K562 (cell line): ENCODE measurements around the gene GOLT1A. TPM values are rescaled to one million over a fixed set of nuclear protein-coding genes. Genes with fewer than 3 reads are reported as not detected.

Experiments used
- ATAC-seq: fragments of 200-7000 bp; cut with Tn5 transposase; 3 replicates; pipeline ENCODE4 v1.9.1; 2020; ENCODE audit warnings: moderate library complexity
- BruUV-seq: library from RNA; stranded (reverse); fragments of 400-500 nt; replicated peaks from 2 replicates; lab custom pipeline; 2021; lab: Mats Ljungman, UMichigan
- CTCF ChIA-PET: fragments of 300-600 bp; formaldehyde crosslinking; extraction: SDS; loops from one replicate; lab custom pipeline; 2021; ENCODE audit warnings: low intra/inter-chr PET ratio; lab: Yijun Ruan, JAX
- POLR2A ChIA-PET: fragments of 300-600, 350-650 bp; sonication (Branson Sonifier 250); formaldehyde crosslinking; extraction: SDS; loops from one replicate; lab custom pipeline; 2021; ENCODE audit warnings: antibody characterized with exemption, inconsistent platforms; lab: Yijun Ruan, JAX
- DNase-seq, 4 experiments: peaks; one replicate each; pipeline versions ENCODE4 v3.0.0 to v3.0.0-alpha.2; 2011 to 2018; ENCODE audit warnings: low spot score in 3 of 4, mixed read lengths in 3 of 4; ENCODE audit errors: extremely low read depth in 1 of 4
- FAIRE-seq: peaks from 2 replicates; lab custom pipeline; 2011; peaks lifted over from hg19 to GRCh38; lab: Jason Lieb, UNC
- H2AFZ ChIP-seq: 2 replicates; pipeline ENCODE4 v1.6.0; 2011; ENCODE audit warnings: low read depth, low read length, control low read depth, inconsistent platforms
- H3K27ac ChIP-seq: fragments of 200-600 bp; 3 replicates; pipeline ENCODE4 v1.8.0; 2011; ENCODE audit warnings: low read depth, mild to moderate bottlenecking, control low read depth, inconsistent platforms, low read length, moderate library complexity, mixed read lengths; ENCODE audit errors: extremely low read depth
- H3K27me3 ChIP-seq, 2 experiments: fragments of 300-600 bp in 1 of 2; 2 replicates in 1 of 2; 3 replicates in 1 of 2; pipeline versions ENCODE4 v1.6.0 to v1.8.0; 2011; ENCODE audit warnings: inconsistent platforms in 2 of 2, low read length in 2 of 2, mild to moderate bottlenecking in 1 of 2, mixed read lengths in 1 of 2, moderate library complexity in 1 of 2; ENCODE audit not compliant: control insufficient read depth in 2 of 2, insufficient read depth in 2 of 2
- H3K36me3 ChIP-seq: fragments of 300-600 bp; 3 replicates; pipeline ENCODE4 v1.8.0; 2011; ENCODE audit warnings: mild to moderate bottlenecking, low read length, inconsistent platforms; ENCODE audit not compliant: control insufficient read depth, insufficient read depth
- H3K4me1 ChIP-seq, 2 experiments: fragments of 200-600 bp in 1 of 2; replicated peaks in 1 of 2; 2 replicates in 1 of 2; 3 replicates in 1 of 2; pipeline versions ENCODE4 v1.5.1 to v1.8.0; 2011; ENCODE audit warnings: inconsistent platforms in 2 of 2, low read length in 2 of 2, mild to moderate bottlenecking in 1 of 2, mixed read lengths in 1 of 2, moderate library complexity in 1 of 2; ENCODE audit not compliant: control insufficient read depth in 2 of 2, insufficient read depth in 2 of 2
- H3K4me2 ChIP-seq: 2 replicates; pipeline ENCODE4 v1.6.1; 2011; ENCODE audit warnings: low read length, control low read depth, inconsistent platforms, mixed read lengths; ENCODE audit not compliant: insufficient read depth
- H3K4me3 ChIP-seq: fragments of 200-600 bp; sonication (generic), shearing (Covaris generic); 2 replicates; pipeline ENCODE4 v1.5.1; 2016; ENCODE audit warnings: control low read depth, inconsistent platforms
- H3K79me2 ChIP-seq: fragments of 200-600 bp; 3 replicates; pipeline ENCODE4 v1.8.0; 2011; ENCODE audit warnings: low read length, inconsistent platforms; ENCODE audit not compliant: control insufficient read depth, insufficient read depth
- H3K9ac ChIP-seq, 2 experiments: 2 replicates each; pipeline versions ENCODE4 v1.6.0 to v1.6.1; 2011; ENCODE audit warnings: low read depth in 2 of 2, low read length in 2 of 2, control low read depth in 1 of 2, inconsistent platforms in 1 of 2, mild to moderate bottlenecking in 1 of 2, mixed read lengths in 1 of 2; ENCODE audit not compliant: insufficient read depth in 1 of 2
- H3K9me1 ChIP-seq: one replicate; pipeline ENCODE4 v1.6.0; 2011; ENCODE audit warnings: inconsistent platforms, mild to moderate bottlenecking, low read length, moderate library complexity; ENCODE audit not compliant: control insufficient read depth, insufficient read depth
- H3K9me3 ChIP-seq: replicated peaks from 2 replicates; pipeline ENCODE4 v1.5.1; 2011; ENCODE audit warnings: low read depth, low read length, inconsistent platforms; ENCODE audit not compliant: control insufficient read depth, insufficient read depth
- H4K20me1 ChIP-seq: replicated peaks from 2 replicates; pipeline ENCODE4 v1.6.1; 2011; ENCODE audit warnings: low read length, inconsistent platforms, mixed read lengths; ENCODE audit not compliant: control insufficient read depth, insufficient read depth
- CHD4 ChIP-seq: fragments of 200-600 bp; sonication (generic); IDR thresholded peaks from 3 replicates; pipeline ENCODE4 v1.6.1; 2012; ENCODE audit warnings: low read depth, mild to moderate bottlenecking, mixed read lengths, low read length, inconsistent platforms; ENCODE audit not compliant: insufficient read depth, insufficient replicate concordance, poor library complexity, severe bottlenecking
- COPS2 ChIP-seq: fragments of 450-650 bp; conservative IDR thresholded peaks from 2 replicates; pipeline ENCODE4 v1.6.1; 2016; ENCODE audit warnings: mild to moderate bottlenecking, moderate library complexity
- FIP1L1 ChIP-seq: fragments of 200-400 bp; formaldehyde crosslinking; IDR thresholded peaks from 2 replicates; pipeline ENCODE4 v1.6.1; 2018; ENCODE audit warnings: mild to moderate bottlenecking, low read depth, low read length; ENCODE audit not compliant: poor library complexity, severe bottlenecking
- HDAC3 ChIP-seq: fragments of 450-650 bp; IDR thresholded peaks from 2 replicates; pipeline ENCODE4 v1.6.1; 2018; ENCODE audit warnings: borderline replicate concordance, mild to moderate bottlenecking, moderate library complexity; ENCODE audit not compliant: partially characterized antibody
- KDM4B ChIP-seq, 2 experiments: fragments of 450-650 bp in 1 of 2; sonication (generic) in 1 of 2; IDR thresholded peaks; 2 replicates each; pipeline ENCODE4 v1.6.1; 2016 to 2017; ENCODE audit warnings: borderline replicate concordance in 2 of 2, antibody characterized with exemption in 1 of 2, low read depth in 1 of 2, mild to moderate bottlenecking in 1 of 2
- TGIF2 ChIP-seq: sonication (generic); formaldehyde crosslinking; IDR thresholded peaks from 2 replicates; pipeline ENCODE4 v1.8.1; 2022; ENCODE audit warnings: mild to moderate bottlenecking, missing genetic modification reagents, moderate library complexity
- ZNF224 ChIP-seq: sonication (generic); formaldehyde crosslinking; IDR thresholded peaks from 2 replicates; pipeline ENCODE4 v1.8.0; 2022; ENCODE audit warnings: mild to moderate bottlenecking, missing genetic modification reagents
- ZNF696 ChIP-seq: fragments of 250-450 bp; sonication (Bioruptor Pico); conservative IDR thresholded peaks from 2 replicates; pipeline ENCODE4 v1.4.0; 2020; ENCODE audit warnings: mild to moderate bottlenecking, moderate library complexity
- WGBS: fragments of 100-300 bp; shearing (Covaris generic); methylation state at CpG from one replicate; pipeline ENCODE4 v1.1.6; 2016; ENCODE audit warnings: low coverage, mixed read lengths; ENCODE audit not compliant: insufficient coverage; ENCODE audit errors: missing lambda C conversion rate; 5-methylcytosine and 5-hydroxymethylcytosine counted together
- in situ Hi-C: fragments of 300-500 bp; cut with MboI; formaldehyde crosslinking; loops from 4 replicates; pipeline ENCODE4 v1.15.0; 2018; ENCODE audit warnings: inconsistent platforms, mixed read lengths
- intact Hi-C: fragments of 100-400 bp; cut with micrococcal nuclease; formaldehyde crosslinking; loops from 2 replicates; pipeline ENCODE4 v1.14.2; 2022
- polyA plus RNA-seq, 8 experiments: library from polyadenylated mRNA; depleted of rRNA in 4 of 8; stranded (reverse) in 5 of 8; unstranded in 3 of 8; fragments of >200 nt; fragmentation: Nextera tagmentation in 2 of 8; fragmentation: Illumina TruSeq in 1 of 8; extraction: Ambion mirVana in 2 of 8; extraction: Trizol in 1 of 8; gene quantifications; 2 replicates each; pipeline versions ENCODE4 v1.2.1 to v1.2.3, GENCODE V29; 2011 to 2014; ENCODE audit warnings: inconsistent platforms in 1 of 8, missing spikeins in 1 of 8
- total RNA-seq, 7 experiments: library from RNA; depleted of rRNA in 6 of 7; stranded (reverse); fragments of >200 nt in 6 of 7; fragmentation: Illumina TruSeq in 2 of 7; extraction: Trizol in 2 of 7; gene quantifications; 2 replicates each; pipeline versions ENCODE4 v1.2.1 to v1.2.3, GENCODE V29; 2011 to 2021; ENCODE audit warnings: low replicate concordance in 1 of 7
- TF ChIP-seq, protein P1 (sequence below): fragments of 250-450 bp; sonication (Bioruptor Pico); IDR thresholded peaks from 2 replicates; pipeline ENCODE4 v1.4.0; 2020; ENCODE audit warnings: mild to moderate bottlenecking, moderate library complexity, borderline replicate concordance
- TF ChIP-seq, protein P2 (sequence below): fragments of 450-650 bp; conservative IDR thresholded peaks from 2 replicates; pipeline ENCODE4 v1.6.1; 2016; ENCODE audit warnings: missing genetic modification characterization, low read depth, mild to moderate bottlenecking, control low read depth, missing compliant biosample characterization
- TF ChIP-seq, protein P3 (sequence below): fragments of 200-800 bp; sonication (Bioruptor generic); IDR thresholded peaks from 2 replicates; pipeline ENCODE4 v1.6.1; 2016; ENCODE audit warnings: missing genetic modification characterization, missing compliant biosample characterization

The GOLT1A gene
- total and polyA plus RNA-seq, 9 of the 15 experiments (the other 6 are each of a cell fraction or from before 2014, with no cell fraction given), result not detected

DNA sequence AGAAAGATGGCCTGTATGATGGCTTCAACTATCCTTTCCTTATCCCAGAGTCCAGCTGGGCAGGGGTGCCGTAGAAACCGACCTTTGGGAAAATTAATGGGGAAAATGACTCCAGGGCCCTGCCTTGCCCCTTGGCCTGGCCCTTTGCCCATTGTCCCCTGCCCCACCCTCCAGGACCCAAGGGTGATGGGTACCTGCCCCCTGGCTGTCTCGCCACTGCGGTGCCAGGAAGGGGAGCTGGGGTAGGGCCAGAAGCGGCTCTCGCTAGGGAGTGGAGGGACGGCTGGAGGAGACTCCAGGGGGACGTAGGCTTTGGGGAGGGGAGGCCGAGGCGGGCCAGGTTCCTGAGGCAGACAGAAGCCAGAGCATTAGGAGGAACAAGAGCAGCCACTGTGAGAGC lies 29.1 kb upstream of the GOLT1A start (continued):
- TF ChIP-seq, protein P1, sequence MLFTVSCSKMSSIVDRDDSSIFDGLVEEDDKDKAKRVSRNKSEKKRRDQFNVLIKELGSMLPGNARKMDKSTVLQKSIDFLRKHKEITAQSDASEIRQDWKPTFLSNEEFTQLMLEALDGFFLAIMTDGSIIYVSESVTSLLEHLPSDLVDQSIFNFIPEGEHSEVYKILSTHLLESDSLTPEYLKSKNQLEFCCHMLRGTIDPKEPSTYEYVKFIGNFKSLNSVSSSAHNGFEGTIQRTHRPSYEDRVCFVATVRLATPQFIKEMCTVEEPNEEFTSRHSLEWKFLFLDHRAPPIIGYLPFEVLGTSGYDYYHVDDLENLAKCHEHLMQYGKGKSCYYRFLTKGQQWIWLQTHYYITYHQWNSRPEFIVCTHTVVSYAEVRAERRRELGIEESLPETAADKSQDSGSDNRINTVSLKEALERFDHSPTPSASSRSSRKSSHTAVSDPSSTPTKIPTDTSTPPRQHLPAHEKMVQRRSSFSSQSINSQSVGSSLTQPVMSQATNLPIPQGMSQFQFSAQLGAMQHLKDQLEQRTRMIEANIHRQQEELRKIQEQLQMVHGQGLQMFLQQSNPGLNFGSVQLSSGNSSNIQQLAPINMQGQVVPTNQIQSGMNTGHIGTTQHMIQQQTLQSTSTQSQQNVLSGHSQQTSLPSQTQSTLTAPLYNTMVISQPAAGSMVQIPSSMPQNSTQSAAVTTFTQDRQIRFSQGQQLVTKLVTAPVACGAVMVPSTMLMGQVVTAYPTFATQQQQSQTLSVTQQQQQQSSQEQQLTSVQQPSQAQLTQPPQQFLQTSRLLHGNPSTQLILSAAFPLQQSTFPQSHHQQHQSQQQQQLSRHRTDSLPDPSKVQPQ, result no peak
- TF ChIP-seq COPS2, result no peak

DNA sequence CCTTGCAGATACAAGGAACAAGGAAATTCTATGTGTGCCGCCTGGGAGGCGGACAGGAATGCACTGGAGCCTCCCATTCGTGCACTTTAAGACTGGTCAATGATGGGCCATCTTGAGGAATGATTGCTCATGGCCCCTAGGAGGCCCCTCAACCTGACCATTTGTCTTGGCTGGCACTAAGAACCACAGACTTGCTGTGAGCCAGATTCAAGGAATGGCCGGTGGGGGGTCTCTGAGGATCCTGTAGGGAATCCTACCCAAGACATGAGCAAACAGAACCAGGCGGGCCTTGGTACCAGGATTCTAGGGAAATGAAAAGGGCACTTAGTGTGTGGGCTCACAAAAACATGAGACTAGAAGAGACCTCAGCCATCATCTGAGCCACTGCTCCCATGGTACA lies 28.1 kb upstream of the GOLT1A start:
- POLR2A ChIA-PET, result interaction anchor here (1.3 kb wide), 1 partner anchor 12 kb away, joined by 3 read pairs; no protein-coding TSS in a partner anchor
- Histone ChIP-seq H2AFZ (no peak overlapping the region), H4K20me1 (peaks cover 4% of the 10 kb centered on the region; the same call in 1 of the 2 replicates), H3K9ac (no peak overlapping the region), H3K9me3 (no peaks in the 10 kb centered on the region), H3K27me3 (peaks cover 11 to 43% of the 10 kb centered on the region in 2 experiments; a peak in 3 of 5 replicates), H3K4me2 (no peak overlapping the region), H3K36me3 (no peaks in the 10 kb centered on the region), H3K4me3 (no peak overlapping the region), H3K27ac (no peak overlapping the region)
- 0% methylated on average over 5 of the region's 5 CpGs for WGBS
- DNase-seq, result no peak
- no peak for FAIRE-seq
- ATAC-seq, result no peak
- TF ChIP-seq HDAC3 (no peak), CHD4 (no peak), ZNF696 (CRISPR knock-in tag) (no peak), ZNF224 (no peak), TGIF2 (CRISPR knock-in tag) (no peak), KDM4B (IDR thresholded peaks at IDR 0.05; ENCODE audit: borderline replicate concordance in 2 of 2, low read depth in 1 of 2) (no peak), FIP1L1 (no peak)
- TF ChIP-seq, protein P2, sequence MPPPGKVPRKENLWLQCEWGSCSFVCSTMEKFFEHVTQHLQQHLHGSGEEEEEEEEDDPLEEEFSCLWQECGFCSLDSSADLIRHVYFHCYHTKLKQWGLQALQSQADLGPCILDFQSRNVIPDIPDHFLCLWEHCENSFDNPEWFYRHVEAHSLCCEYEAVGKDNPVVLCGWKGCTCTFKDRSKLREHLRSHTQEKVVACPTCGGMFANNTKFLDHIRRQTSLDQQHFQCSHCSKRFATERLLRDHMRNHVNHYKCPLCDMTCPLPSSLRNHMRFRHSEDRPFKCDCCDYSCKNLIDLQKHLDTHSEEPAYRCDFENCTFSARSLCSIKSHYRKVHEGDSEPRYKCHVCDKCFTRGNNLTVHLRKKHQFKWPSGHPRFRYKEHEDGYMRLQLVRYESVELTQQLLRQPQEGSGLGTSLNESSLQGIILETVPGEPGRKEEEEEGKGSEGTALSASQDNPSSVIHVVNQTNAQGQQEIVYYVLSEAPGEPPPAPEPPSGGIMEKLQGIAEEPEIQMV (tag), result no peak
- TF ChIP-seq, protein P3, sequence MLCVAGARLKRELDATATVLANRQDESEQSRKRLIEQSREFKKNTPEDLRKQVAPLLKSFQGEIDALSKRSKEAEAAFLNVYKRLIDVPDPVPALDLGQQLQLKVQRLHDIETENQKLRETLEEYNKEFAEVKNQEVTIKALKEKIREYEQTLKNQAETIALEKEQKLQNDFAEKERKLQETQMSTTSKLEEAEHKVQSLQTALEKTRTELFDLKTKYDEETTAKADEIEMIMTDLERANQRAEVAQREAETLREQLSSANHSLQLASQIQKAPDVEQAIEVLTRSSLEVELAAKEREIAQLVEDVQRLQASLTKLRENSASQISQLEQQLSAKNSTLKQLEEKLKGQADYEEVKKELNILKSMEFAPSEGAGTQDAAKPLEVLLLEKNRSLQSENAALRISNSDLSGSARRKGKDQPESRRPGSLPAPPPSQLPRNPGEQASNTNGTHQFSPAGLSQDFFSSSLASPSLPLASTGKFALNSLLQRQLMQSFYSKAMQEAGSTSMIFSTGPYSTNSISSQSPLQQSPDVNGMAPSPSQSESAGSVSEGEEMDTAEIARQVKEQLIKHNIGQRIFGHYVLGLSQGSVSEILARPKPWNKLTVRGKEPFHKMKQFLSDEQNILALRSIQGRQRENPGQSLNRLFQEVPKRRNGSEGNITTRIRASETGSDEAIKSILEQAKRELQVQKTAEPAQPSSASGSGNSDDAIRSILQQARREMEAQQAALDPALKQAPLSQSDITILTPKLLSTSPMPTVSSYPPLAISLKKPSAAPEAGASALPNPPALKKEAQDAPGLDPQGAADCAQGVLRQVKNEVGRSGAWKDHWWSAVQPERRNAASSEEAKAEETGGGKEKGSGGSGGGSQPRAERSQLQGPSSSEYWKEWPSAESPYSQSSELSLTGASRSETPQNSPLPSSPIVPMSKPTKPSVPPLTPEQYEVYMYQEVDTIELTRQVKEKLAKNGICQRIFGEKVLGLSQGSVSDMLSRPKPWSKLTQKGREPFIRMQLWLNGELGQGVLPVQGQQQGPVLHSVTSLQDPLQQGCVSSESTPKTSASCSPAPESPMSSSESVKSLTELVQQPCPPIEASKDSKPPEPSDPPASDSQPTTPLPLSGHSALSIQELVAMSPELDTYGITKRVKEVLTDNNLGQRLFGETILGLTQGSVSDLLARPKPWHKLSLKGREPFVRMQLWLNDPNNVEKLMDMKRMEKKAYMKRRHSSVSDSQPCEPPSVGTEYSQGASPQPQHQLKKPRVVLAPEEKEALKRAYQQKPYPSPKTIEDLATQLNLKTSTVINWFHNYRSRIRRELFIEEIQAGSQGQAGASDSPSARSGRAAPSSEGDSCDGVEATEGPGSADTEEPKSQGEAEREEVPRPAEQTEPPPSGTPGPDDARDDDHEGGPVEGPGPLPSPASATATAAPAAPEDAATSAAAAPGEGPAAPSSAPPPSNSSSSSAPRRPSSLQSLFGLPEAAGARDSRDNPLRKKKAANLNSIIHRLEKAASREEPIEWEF (CRISPR knock-in tag), result no peak
- TF ChIP-seq, all 486 proteins: peak for 0
- CTCF ChIA-PET, result no interaction called here
- BruUV-seq, result no TSS peak
- intact Hi-C loops (no loop called here), in situ Hi-C loops (no loop called here)
- Histone ChIP-seq H3K9me1 (no peaks in the 10 kb centered on the region), H3K79me2 (no peaks in the 10 kb centered on the region), H3K4me1 (no peaks in the 10 kb centered on the region)
